Effector memory CD8-positive, alpha-beta T cell (primary cell): Measurements from ENCODE around the gene GABBR2.

Experiments used
- ATAC-seq: fragments of 150-1000 bp; cut with Tn5 transposase; replicated peaks from 2 replicates; pipeline ENCODE4 v1.10.0; 2021; ENCODE audit warnings: mild to moderate bottlenecking, moderate library complexity
- DNase-seq, 3 experiments: peaks; one replicate each; pipeline ENCODE4 v3.0.0; 2021
- H3K27ac Mint-ChIP-seq, 2 donors: one replicate each; pipeline ENCODE4 v1.8.0; 2022; ENCODE audit warnings: mild to moderate bottlenecking in 2 of 2, mixed read lengths in 2 of 2, moderate library complexity in 2 of 2
- H3K27me3 Mint-ChIP-seq, 2 donors: one replicate each; pipeline ENCODE4 v1.8.0; 2022; ENCODE audit warnings: mixed read lengths in 2 of 2
- H3K36me3 Mint-ChIP-seq: one replicate; pipeline ENCODE4 v1.8.0; 2022; ENCODE audit warnings: mild to moderate bottlenecking, moderate library complexity, mixed read lengths; ENCODE audit not compliant: insufficient read depth
- H3K4me1 Mint-ChIP-seq, 2 donors: one replicate each; pipeline ENCODE4 v1.8.0; 2022; ENCODE audit warnings: low read depth in 2 of 2, mixed read lengths in 2 of 2
- H3K4me3 Mint-ChIP-seq, 2 donors: one replicate each; pipeline ENCODE4 v1.8.0; 2022; ENCODE audit warnings: mild to moderate bottlenecking in 2 of 2, mixed read lengths in 2 of 2, moderate library complexity in 2 of 2
- H3K9me3 Mint-ChIP-seq, 2 donors: one replicate each; pipeline ENCODE4 v1.8.0; 2022; ENCODE audit warnings: mixed read lengths in 2 of 2

The GABBR2 gene

GRCh38 chr9:98449871-98450270 lies 258.9 kb downstream of the GABBR2 start:
- DNase-seq = no peak
- peaks cover 38 to 82% of the 10 kb centered on the region in 2 donors for H3K27me3 Mint-ChIP-seq
- no peak overlapping the region for H3K4me3 Mint-ChIP-seq
- H3K4me1 Mint-ChIP-seq = no peaks in the 10 kb centered on the region
- ATAC-seq = no peak
- H3K36me3 Mint-ChIP-seq = no peaks in the 10 kb centered on the region
- no peak overlapping the region for H3K27ac Mint-ChIP-seq
- no peaks in the 10 kb centered on the region for H3K9me3 Mint-ChIP-seq

- Mint-ChIP-seq H3K4me1 (no peaks in the 10 kb centered on the region), H3K4me3 (no peak overlapping the region), H3K36me3 (no peaks in the 10 kb centered on the region), H3K27ac (no peak overlapping the region), H3K27me3 (peaks cover 14 to 62% of the 10 kb centered on the region in 2 donors), H3K9me3 (no peaks in the 10 kb centered on the region)
- no peak for DNase-seq
- ATAC-seq = no peak
Observed at GRCh38 chr9:98445576-98445975, 263.2 kb downstream of the GABBR2 start.

- Mint-ChIP-seq H3K4me3 (no peak overlapping the region), H3K36me3 (no peaks in the 10 kb centered on the region), H3K9me3 (no peaks in the 10 kb centered on the region), H3K27ac (no peak overlapping the region), H3K27me3 (peaks cover 9 to 52% of the 10 kb centered on the region in 2 donors), H3K4me1 (no peaks in the 10 kb centered on the region)
- ATAC-seq (no peak), DNase-seq (no peak)
Observed at GRCh38 chr9:98444601-98445000, 264.1 kb downstream of the GABBR2 start.

GRCh38 chr9:98442541-98442940 lies 266.2 kb downstream of the GABBR2 start:
- ATAC-seq (no peak), DNase-seq (no peak)
- Mint-ChIP-seq H3K9me3 (no peaks in the 10 kb centered on the region), H3K27ac (no peak overlapping the region), H3K27me3 (peaks cover 8 to 42% of the 10 kb centered on the region in 2 donors), H3K4me3 (no peak overlapping the region), H3K36me3 (no peaks in the 10 kb centered on the region), H3K4me1 (no peaks in the 10 kb centered on the region)

GRCh38 chr9:98442114-98442513 lies 266.6 kb downstream of the GABBR2 start:
- DNase-seq = no peak
- peaks cover 8 to 40% of the 10 kb centered on the region in 2 donors for H3K27me3 Mint-ChIP-seq
- H3K4me1 Mint-ChIP-seq = no peaks in the 10 kb centered on the region
- no peak for ATAC-seq
- H3K9me3 Mint-ChIP-seq = no peaks in the 10 kb centered on the region
- no peaks in the 10 kb centered on the region for H3K36me3 Mint-ChIP-seq
- H3K27ac Mint-ChIP-seq = no peak overlapping the region
- no peak overlapping the region for H3K4me3 Mint-ChIP-seq

GRCh38 chr9:98438666-98439065 lies 270.1 kb downstream of the GABBR2 start:
- Mint-ChIP-seq H3K27ac (no peak overlapping the region), H3K9me3 (peaks cover 0 to 3% of the 10 kb centered on the region in 2 donors), H3K4me1 (no peaks in the 10 kb centered on the region), H3K36me3 (no peaks in the 10 kb centered on the region), H3K27me3 (peaks cover 4 to 17% of the 10 kb centered on the region in 2 donors), H3K4me3 (no peak overlapping the region)
- DNase-seq (no peak), ATAC-seq (no peak)

- Mint-ChIP-seq H3K4me3 (no peak overlapping the region), H3K27me3 (peaks cover 4 to 7% of the 10 kb centered on the region in 2 donors), H3K36me3 (no peaks in the 10 kb centered on the region), H3K9me3 (peaks cover 0 to 3% of the 10 kb centered on the region in 2 donors), H3K27ac (no peak overlapping the region), H3K4me1 (no peaks in the 10 kb centered on the region)
- no peak for ATAC-seq
- DNase-seq = no peak
Observed at GRCh38 chr9:98437458-98438034, 271.2 kb downstream of the GABBR2 start.

- no peak overlapping the region for H3K4me3 Mint-ChIP-seq
- H3K36me3 Mint-ChIP-seq = no peaks in the 10 kb centered on the region
- H3K27ac Mint-ChIP-seq = no peak overlapping the region
- H3K27me3 Mint-ChIP-seq = peaks cover 7 to 13% of the 10 kb centered on the region in 2 donors
- peaks cover 3 to 5% of the 10 kb centered on the region in 2 donors for H3K9me3 Mint-ChIP-seq
- ATAC-seq = no peak
- no peaks in the 10 kb centered on the region for H3K4me1 Mint-ChIP-seq
- no peak for DNase-seq
Observed at GRCh38 chr9:98432960-98433359, 275.8 kb downstream of the GABBR2 start.

- no peak for DNase-seq
- Mint-ChIP-seq H3K9me3 (peaks cover 3 to 7% of the 10 kb centered on the region in 2 donors), H3K4me3 (no peak overlapping the region), H3K27ac (no peak overlapping the region), H3K27me3 (peaks cover 11 to 18% of the 10 kb centered on the region in 2 donors), H3K36me3 (no peaks in the 10 kb centered on the region), H3K4me1 (no peaks in the 10 kb centered on the region)
- no peak for ATAC-seq
Observed at GRCh38 chr9:98432134-98432533, 276.6 kb downstream of the GABBR2 start.

- Mint-ChIP-seq H3K4me1 (no peaks in the 10 kb centered on the region), H3K27ac (no peak overlapping the region), H3K27me3 (peaks cover 11 to 21% of the 10 kb centered on the region in 2 donors), H3K36me3 (no peaks in the 10 kb centered on the region), H3K4me3 (no peak overlapping the region), H3K9me3 (peaks cover 3 to 7% of the 10 kb centered on the region in 2 donors)
- DNase-seq (no peak), ATAC-seq (no peak)
Observed at GRCh38 chr9:98430535-98431292, 278.0 kb downstream of the GABBR2 start.

GRCh38 chr9:98429613-98430012 lies 279.1 kb downstream of the GABBR2 start:
- Mint-ChIP-seq H3K27me3 (peaks cover 7 to 21% of the 10 kb centered on the region in 2 donors), H3K36me3 (no peaks in the 10 kb centered on the region), H3K27ac (no peak overlapping the region), H3K9me3 (peaks cover 0 to 7% of the 10 kb centered on the region in 2 donors), H3K4me3 (no peak overlapping the region), H3K4me1 (no peaks in the 10 kb centered on the region)
- DNase-seq (no peak), ATAC-seq (no peak)

- Mint-ChIP-seq H3K36me3 (no peaks in the 10 kb centered on the region), H3K9me3 (peaks cover 0 to 7% of the 10 kb centered on the region in 2 donors), H3K27ac (no peak overlapping the region), H3K27me3 (peaks cover 7 to 21% of the 10 kb centered on the region in 2 donors), H3K4me1 (no peaks in the 10 kb centered on the region), H3K4me3 (no peak overlapping the region)
- ATAC-seq (no peak), DNase-seq (no peak)
Observed at GRCh38 chr9:98428454-98428853, 280.3 kb downstream of the GABBR2 start.

- H3K9me3 Mint-ChIP-seq = peaks cover 0 to 7% of the 10 kb centered on the region in 2 donors
- H3K36me3 Mint-ChIP-seq = no peaks in the 10 kb centered on the region
- no peak overlapping the region for H3K27ac Mint-ChIP-seq
- ATAC-seq (no peak), DNase-seq (no peak)
- H3K4me1 Mint-ChIP-seq = no peaks in the 10 kb centered on the region
- H3K4me3 Mint-ChIP-seq = no peak overlapping the region
- H3K27me3 Mint-ChIP-seq = peaks cover 7 to 21% of the 10 kb centered on the region in 2 donors
Observed at GRCh38 chr9:98427491-98427890, 281.2 kb downstream of the GABBR2 start.

GRCh38 chr9:98425079-98425478 lies 283.7 kb downstream of the GABBR2 start:
- Mint-ChIP-seq H3K9me3 (peaks cover 0 to 7% of the 10 kb centered on the region in 2 donors), H3K4me3 (no peak overlapping the region), H3K27ac (no peak overlapping the region), H3K27me3 (peaks cover 15 to 31% of the 10 kb centered on the region in 2 donors), H3K4me1 (no peaks in the 10 kb centered on the region), H3K36me3 (no peaks in the 10 kb centered on the region)
- ATAC-seq (no peak), DNase-seq (no peak)
